Fibroblast of skin of left biceps (primary cell): ENCODE results near the gene ADAMTSL1.
A peak's percentile ranks its signal among the peaks of the same experiment; 100 is the strongest.

Experiments used
- DNase-seq, 2 experiments: peaks; one replicate each; pipeline ENCODE4 v3.0.0-alpha.2; 2013; ENCODE audit warnings: low read depth in 2 of 2

The ADAMTSL1 gene

DNA sequence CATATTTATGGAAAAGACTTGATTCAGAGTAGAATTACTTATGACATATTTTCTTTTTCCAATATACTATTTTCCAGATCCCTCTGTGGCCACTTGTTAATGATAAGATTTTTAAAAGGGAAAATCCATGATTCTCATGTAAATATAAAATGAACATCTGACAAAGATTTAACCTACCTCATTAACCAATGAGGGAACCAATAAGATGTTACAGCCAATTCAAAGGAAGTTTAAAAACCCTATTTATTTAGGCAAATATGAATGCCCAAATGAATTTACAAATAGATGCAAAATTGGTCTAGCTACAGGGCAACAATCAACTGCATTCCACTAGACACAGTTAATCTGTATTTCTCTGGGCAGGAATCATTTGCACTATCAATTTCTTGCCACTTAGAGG, 226.8 kb downstream of the ADAMTSL1 start:
- DNase-seq: no peak

DNA sequence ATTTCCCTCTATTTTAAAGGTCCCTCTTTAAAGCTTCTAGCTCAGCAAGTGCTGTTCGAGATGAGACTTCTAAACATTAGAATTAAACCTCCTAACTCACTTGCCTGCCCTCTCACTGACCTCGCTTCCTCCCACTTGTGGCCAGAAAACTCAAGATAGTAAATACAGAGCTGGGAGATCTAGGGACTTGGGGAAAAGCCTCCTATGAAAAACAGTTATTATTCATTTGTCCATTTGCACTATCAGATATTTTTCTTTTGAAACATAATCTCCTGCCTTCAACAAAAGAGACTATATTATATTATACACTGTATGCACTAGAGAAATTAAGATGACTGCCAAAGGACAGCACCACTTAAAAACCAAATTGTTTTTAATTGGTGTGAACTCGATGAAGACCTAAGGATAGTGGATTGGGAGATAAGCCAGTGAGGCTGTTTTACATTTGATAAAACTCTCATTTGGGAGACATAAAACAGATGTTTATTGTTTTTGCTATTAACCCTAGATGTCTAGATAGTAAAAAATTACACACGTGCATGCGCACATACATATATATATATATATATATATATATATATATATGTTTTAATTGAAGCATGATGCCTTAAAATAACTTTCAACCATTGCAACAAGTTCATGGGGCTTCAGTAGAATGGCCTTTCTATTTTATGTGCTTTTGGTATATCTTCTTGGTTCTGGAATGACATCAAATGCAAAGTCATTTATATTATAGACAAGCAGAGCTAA, 229.4 kb downstream of the ADAMTSL1 start:
- no peak for DNase-seq

DNA sequence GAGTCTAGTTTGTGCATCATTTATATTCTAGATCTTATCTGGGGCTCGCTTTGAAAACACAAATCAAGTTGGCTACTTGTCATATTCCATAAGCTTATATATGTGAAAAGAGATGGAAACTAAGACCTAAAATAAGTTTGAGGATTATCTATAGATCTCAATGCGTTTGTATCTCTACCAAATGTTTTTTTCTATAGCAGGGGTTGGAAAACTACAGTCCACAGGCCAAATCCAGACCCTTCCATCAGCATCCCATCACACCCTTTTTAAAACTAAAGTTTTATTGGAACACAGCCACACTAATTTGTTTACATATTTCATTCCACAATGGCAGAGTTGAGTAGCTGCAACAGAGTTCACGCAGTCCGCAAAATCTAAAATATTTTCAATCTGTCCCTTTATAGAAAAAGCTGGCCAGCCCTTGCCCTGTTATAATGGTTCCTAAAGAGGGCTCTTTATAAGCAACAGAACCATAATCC, 230.0 kb downstream of the ADAMTSL1 start:
- no peak for DNase-seq

GRCh38 chr9:18705796-18706392, 231.9 kb downstream of the ADAMTSL1 start:
- peak; percentile 33 to 36 for DNase-seq

DNA sequence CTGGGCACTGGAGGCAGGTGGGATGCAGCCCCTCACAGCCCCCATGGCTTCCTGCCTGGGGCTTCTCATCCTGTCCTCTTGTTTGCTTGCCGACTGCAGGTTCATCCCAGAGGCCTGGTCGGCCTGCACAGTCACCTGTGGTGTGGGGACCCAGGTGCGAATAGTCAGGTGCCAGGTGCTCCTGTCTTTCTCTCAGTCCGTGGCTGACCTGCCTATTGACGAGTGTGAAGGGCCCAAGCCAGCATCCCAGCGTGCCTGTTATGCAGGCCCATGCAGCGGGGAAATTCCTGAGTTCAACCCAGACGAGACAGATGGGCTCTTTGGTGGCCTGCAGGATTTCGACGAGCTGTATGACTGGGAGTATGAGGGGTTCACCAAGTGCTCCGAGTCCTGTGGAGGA, 232.7 kb downstream of the ADAMTSL1 start:
- no peak for DNase-seq

GRCh38 chr9:18707061-18707461, 233.1 kb downstream of the ADAMTSL1 start:
- DNase-seq: peak; percentile 49 to 52

- peak in 1 of 2 experiments; percentile 13 for DNase-seq
These were observed 233.7 kb downstream of the ADAMTSL1 start for GRCh38 chr9:18707489-18708205.

GRCh38 chr9:18708429-18708828, 234.5 kb downstream of the ADAMTSL1 start:
- no peak for DNase-seq

DNA sequence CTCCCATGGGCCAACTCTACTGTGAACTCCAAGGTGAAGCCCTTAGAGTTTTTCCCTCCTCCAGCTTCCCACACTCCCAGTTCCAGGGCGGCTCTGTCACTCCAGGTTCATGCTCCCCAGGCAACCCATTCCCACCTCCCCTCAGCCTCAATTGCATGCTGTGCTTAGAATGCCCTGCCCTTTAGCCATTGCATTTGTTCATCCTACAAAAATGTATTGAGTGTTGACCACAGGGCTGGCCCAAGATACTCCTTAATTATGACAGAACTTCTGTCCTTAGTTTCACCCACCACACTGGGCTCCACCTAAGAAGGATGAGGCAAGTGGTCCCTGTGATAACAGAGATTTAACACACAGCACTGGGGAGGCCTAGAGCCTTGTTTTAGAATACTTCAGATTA, 236.1 kb downstream of the ADAMTSL1 start:
- DNase-seq: no peak

GRCh38 chr9:18717759-18718158, 243.8 kb downstream of the ADAMTSL1 start:
- DNase-seq: no peak

DNA sequence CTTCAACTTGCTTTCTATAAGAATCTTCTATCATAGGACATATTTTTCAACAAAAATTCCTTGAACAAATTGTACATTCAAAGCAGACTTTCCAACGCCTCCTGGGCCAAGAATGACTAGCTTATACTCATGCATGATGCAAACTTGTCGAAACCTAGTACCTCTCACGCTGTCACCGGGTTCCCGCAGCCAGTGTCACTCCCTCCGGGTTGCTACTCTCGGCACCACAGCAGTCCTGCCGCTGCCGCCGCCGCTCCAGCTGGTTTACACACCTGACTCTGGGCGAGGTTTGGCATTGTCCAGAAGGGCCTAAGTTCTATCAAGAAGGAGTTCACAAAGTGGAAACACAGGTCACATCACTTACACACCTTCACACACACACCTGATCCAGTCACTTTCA, 244.4 kb downstream of the ADAMTSL1 start:
- no peak for DNase-seq

- DNase-seq: no peak
These were observed 245.0 kb downstream of the ADAMTSL1 start for GRCh38 chr9:18718932-18719331.

- no peak for DNase-seq
These were observed 246.7 kb downstream of the ADAMTSL1 start for GRCh38 chr9:18720691-18721090.

- no peak for DNase-seq
These were observed 247.5 kb downstream of the ADAMTSL1 start for GRCh38 chr9:18721267-18721994.

DNA sequence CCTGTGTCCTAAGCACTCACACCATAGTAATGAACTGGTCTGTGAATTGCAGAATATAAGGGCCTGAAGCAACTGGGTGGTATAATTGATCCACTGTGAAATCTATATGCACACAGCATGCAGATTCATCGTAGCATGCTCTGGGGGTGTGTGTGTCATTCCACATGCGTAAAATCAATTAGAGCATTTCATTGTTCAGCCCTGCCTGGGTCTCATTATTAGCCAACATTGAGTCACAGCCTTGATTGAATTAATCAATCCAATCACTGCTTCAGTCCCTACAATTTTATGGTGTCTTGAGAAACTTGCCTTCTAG, 248.0 kb downstream of the ADAMTSL1 start:
- no peak for DNase-seq

GRCh38 chr9:18722882-18723281, 248.9 kb downstream of the ADAMTSL1 start:
- no peak for DNase-seq

GRCh38 chr9:18723366-18723765, 249.4 kb downstream of the ADAMTSL1 start:
- DNase-seq: no peak

- peak; percentile 82 to 88 for DNase-seq
These were observed 252.6 kb downstream of the ADAMTSL1 start for GRCh38 chr9:18726546-18726945.

GRCh38 chr9:18727904-18728303, 254.0 kb downstream of the ADAMTSL1 start:
- DNase-seq: no peak

- DNase-seq: no peak
These were observed 254.7 kb downstream of the ADAMTSL1 start for GRCh38 chr9:18728642-18729041.

DNA sequence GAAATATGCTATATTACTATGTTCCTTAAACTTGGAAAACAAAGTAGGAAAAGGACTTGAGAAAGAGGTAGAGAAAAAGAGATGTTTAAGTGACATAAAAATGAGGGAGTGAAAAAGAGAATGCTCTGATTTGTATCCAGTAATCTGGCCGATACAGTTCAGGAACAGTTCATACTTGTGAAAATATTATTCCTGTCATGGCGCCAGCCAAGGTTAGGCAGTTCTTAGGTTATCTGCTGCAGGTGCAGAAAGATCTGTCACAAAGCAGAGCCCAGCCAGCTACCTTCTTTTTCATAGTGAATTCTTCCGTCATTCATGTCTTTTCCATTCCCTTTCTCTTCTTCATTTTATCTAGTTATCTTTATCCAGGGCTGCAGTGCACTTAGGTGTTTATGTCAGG, 256.3 kb downstream of the ADAMTSL1 start:
- DNase-seq: no peak

DNA sequence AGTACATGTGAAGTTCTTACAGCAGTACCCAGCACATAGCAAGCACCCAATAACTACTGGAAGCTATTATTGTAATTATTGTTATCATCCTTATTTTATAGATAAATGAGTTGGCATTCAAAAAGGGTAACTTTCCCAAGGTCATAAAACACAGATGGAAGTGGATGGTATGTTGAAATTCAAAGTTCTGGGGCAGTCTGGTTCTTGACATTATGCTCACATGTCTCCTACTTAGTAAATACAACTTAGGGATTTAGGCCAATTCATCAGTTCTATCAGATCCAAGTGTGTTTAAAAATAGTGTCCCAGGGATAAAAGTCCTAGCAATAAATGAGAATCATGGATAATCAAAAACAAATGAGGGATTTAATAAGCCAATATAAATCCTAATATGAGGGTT, 265.2 kb downstream of the ADAMTSL1 start:
- no peak for DNase-seq
